Activated CD4-positive, alpha-beta T cell treated with anti-CD3 and anti-CD28 coated beads, Interleukin-2, amount 10 ng/mL, durations not matched to agents 24 days and 14 days (primary cell): ENCODE measurements around the gene IL1RL1. TPM values are rescaled to one million over a fixed set of nuclear protein-coding genes. Genes with fewer than 3 reads are reported as not detected.
"Not testable (repeated sequence)": the region's sequence is repeated elsewhere in the genome, so short reads cannot be mapped to it uniquely, and the experiment has no call there.

Source experiments
- DNase-seq: peaks from one replicate; pipeline ENCODE4 v3.0.0; 2022
- H3K27ac Mint-ChIP-seq: one replicate; pipeline ENCODE4 v1.8.0; 2022; ENCODE audit warnings: mild to moderate bottlenecking, mixed read lengths
- H3K27me3 Mint-ChIP-seq: one replicate; pipeline ENCODE4 v1.8.0; 2022; ENCODE audit warnings: mixed read lengths
- H3K36me3 Mint-ChIP-seq: one replicate; pipeline ENCODE4 v1.8.0; 2022; ENCODE audit warnings: low read depth, mild to moderate bottlenecking, mixed read lengths
- H3K4me1 Mint-ChIP-seq: one replicate; pipeline ENCODE4 v1.8.0; 2021; ENCODE audit warnings: mixed read lengths
- H3K4me3 Mint-ChIP-seq: one replicate; pipeline ENCODE4 v1.8.0; 2022; ENCODE audit warnings: mild to moderate bottlenecking, moderate library complexity, mixed read lengths
- H3K9me3 Mint-ChIP-seq: one replicate; pipeline ENCODE4 v1.8.0; 2021; ENCODE audit warnings: mixed read lengths
- intact Hi-C: fragments of 100-400 bp; cut with micrococcal nuclease; formaldehyde crosslinking; loops from one replicate; pipeline ENCODE4 v1.15.1; 2023
- total RNA-seq: library from RNA; stranded (reverse); gene quantifications from 2 replicates; pipeline ENCODE4 v1.2.3, GENCODE V29; 2022

Gene IL1RL1
- total RNA-seq, 1 donor from 2014 or later, result 0.84 TPM

- H3K9me3 Mint-ChIP-seq, result no peaks in the 10 kb centered on the region
- no peak overlapping the region for H3K4me3 Mint-ChIP-seq
- H3K4me1 Mint-ChIP-seq, result peaks cover 55% of the 10 kb centered on the region
- H3K27me3 Mint-ChIP-seq, result peaks cover 2% of the 10 kb centered on the region
- no peak overlapping the region for H3K27ac Mint-ChIP-seq
- intact Hi-C loops, result loop anchor here (5.0 kb wide), 3 partner anchors 115 to 300 kb away; no protein-coding TSS in a partner anchor
- no peaks in the 10 kb centered on the region for H3K36me3 Mint-ChIP-seq
- DNase-seq, result no peak
Measured at GRCh38 chr2:102302458-102302857, 8.9 kb upstream of the IL1RL1 start.

- Mint-ChIP-seq H3K4me1 (peaks cover 53% of the 10 kb centered on the region), H3K4me3 (no peak overlapping the region), H3K27me3 (peaks cover 2% of the 10 kb centered on the region), H3K9me3 (no peaks in the 10 kb centered on the region), H3K27ac (no peak overlapping the region), H3K36me3 (no peaks in the 10 kb centered on the region)
- intact Hi-C loops, result loop anchor here (5.0 kb wide), 3 partner anchors 114 to 301 kb away; no protein-coding TSS in a partner anchor
- no peak for DNase-seq
Measured at GRCh38 chr2:102303589-102303988, 7.8 kb upstream of the IL1RL1 start.

GRCh38 chr2:102304268-102304667 lies 7.1 kb upstream of the IL1RL1 start:
- Mint-ChIP-seq H3K27ac (peak overlapping the region; percentile 95), H3K9me3 (no peaks in the 10 kb centered on the region), H3K4me1 (peaks cover 47% of the 10 kb centered on the region), H3K27me3 (peaks cover 2% of the 10 kb centered on the region), H3K36me3 (no peaks in the 10 kb centered on the region), H3K4me3 (peak overlapping the region; percentile 70)
- no peak for DNase-seq
- intact Hi-C loops, result loop anchor here (1.0 to 5.0 kb wide), 9 partner anchors 33 to 302 kb away; no protein-coding TSS in a partner anchor

GRCh38 chr2:102304711-102305611 lies 6.4 kb upstream of the IL1RL1 start:
- H3K9me3 Mint-ChIP-seq, result no peaks in the 10 kb centered on the region
- intact Hi-C loops, result loop anchor here (1.0 to 5.0 kb wide), 9 partner anchors 32 to 303 kb away; no protein-coding TSS in a partner anchor
- peak overlapping the region; percentile 70 for H3K4me3 Mint-ChIP-seq
- H3K27me3 Mint-ChIP-seq, result peaks cover 2% of the 10 kb centered on the region
- peaks cover 47% of the 10 kb centered on the region for H3K4me1 Mint-ChIP-seq
- DNase-seq, result peak; percentile 66
- H3K27ac Mint-ChIP-seq, result peak overlapping the region; percentile 95
- H3K36me3 Mint-ChIP-seq, result no peaks in the 10 kb centered on the region

- Mint-ChIP-seq H3K27me3 (no peaks in the 10 kb centered on the region), H3K4me3 (no peak overlapping the region), H3K27ac (peak overlapping the region; percentile 95), H3K9me3 (no peaks in the 10 kb centered on the region), H3K36me3 (no peaks in the 10 kb centered on the region), H3K4me1 (peaks cover 41% of the 10 kb centered on the region)
- no peak for DNase-seq
- intact Hi-C loops, result no loop called here
Measured at GRCh38 chr2:102306125-102306524, 5.2 kb upstream of the IL1RL1 start.

GRCh38 chr2:102313025-102313424 lies 1.7 kb downstream of the IL1RL1 start:
- no peaks in the 10 kb centered on the region for H3K9me3 Mint-ChIP-seq
- H3K27ac Mint-ChIP-seq, result no peak overlapping the region
- no peaks in the 10 kb centered on the region for H3K27me3 Mint-ChIP-seq
- H3K36me3 Mint-ChIP-seq, result no peaks in the 10 kb centered on the region
- no peak overlapping the region for H3K4me3 Mint-ChIP-seq
- intact Hi-C loops, result no loop called here
- H3K4me1 Mint-ChIP-seq, result peaks cover 15% of the 10 kb centered on the region
- DNase-seq, result no peak

- Mint-ChIP-seq H3K9me3 (no peaks in the 10 kb centered on the region), H3K27me3 (no peaks in the 10 kb centered on the region), H3K4me1 (peaks cover 15% of the 10 kb centered on the region), H3K36me3 (no peaks in the 10 kb centered on the region), H3K4me3 (no peak overlapping the region), H3K27ac (no peak overlapping the region)
- DNase-seq, result no peak
- intact Hi-C loops, result no loop called here
Measured at GRCh38 chr2:102313471-102313870, 2.1 kb downstream of the IL1RL1 start.

GRCh38 chr2:102313950-102314349 lies 2.6 kb downstream of the IL1RL1 start:
- Mint-ChIP-seq H3K27ac (no peak overlapping the region), H3K36me3 (no peaks in the 10 kb centered on the region), H3K27me3 (no peaks in the 10 kb centered on the region), H3K4me1 (peaks cover 15% of the 10 kb centered on the region), H3K9me3 (no peaks in the 10 kb centered on the region), H3K4me3 (no peak overlapping the region)
- DNase-seq, result no peak
- intact Hi-C loops, result no loop called here

GRCh38 chr2:102315921-102316320 lies 4.6 kb downstream of the IL1RL1 start:
- H3K4me1 Mint-ChIP-seq, result peaks cover 15% of the 10 kb centered on the region
- H3K4me3 Mint-ChIP-seq, result no peak overlapping the region

GRCh38 chr2:102317715-102318114 lies 6.4 kb downstream of the IL1RL1 start:
- no peaks in the 10 kb centered on the region for H3K36me3 Mint-ChIP-seq
- H3K4me3 Mint-ChIP-seq, result no peak overlapping the region
- intact Hi-C loops, result no loop called here
- no peak for DNase-seq
- H3K9me3 Mint-ChIP-seq, result peaks cover 3% of the 10 kb centered on the region
- no peak overlapping the region for H3K27ac Mint-ChIP-seq
- H3K27me3 Mint-ChIP-seq, result no peaks in the 10 kb centered on the region
- peaks cover 14% of the 10 kb centered on the region for H3K4me1 Mint-ChIP-seq

More at GRCh38 chr2:102315921-102316320, 4.6 kb downstream of the IL1RL1 start:
- H3K9me3 Mint-ChIP-seq, result no peaks in the 10 kb centered on the region
- no peak for DNase-seq
- no peaks in the 10 kb centered on the region for H3K27me3 Mint-ChIP-seq
- no peaks in the 10 kb centered on the region for H3K36me3 Mint-ChIP-seq
- intact Hi-C loops, result no loop called here
- H3K27ac Mint-ChIP-seq, result no peak overlapping the region

- Mint-ChIP-seq H3K27ac (no peak overlapping the region), H3K4me3 (no peak overlapping the region), H3K4me1 (peaks cover 11% of the 10 kb centered on the region), H3K36me3 (no peaks in the 10 kb centered on the region), H3K9me3 (peaks cover 4% of the 10 kb centered on the region), H3K27me3 (no peaks in the 10 kb centered on the region)
- intact Hi-C loops, result no loop called here
- no peak for DNase-seq
Measured at GRCh38 chr2:102318437-102318836, 7.1 kb downstream of the IL1RL1 start.

GRCh38 chr2:102321941-102322719 lies 10.8 kb downstream of the IL1RL1 start:
- intact Hi-C loops, result no loop called here
- no peak for DNase-seq
- Mint-ChIP-seq H3K27me3 (no peaks in the 10 kb centered on the region), H3K4me3 (no peak overlapping the region), H3K4me1 (peaks cover 2% of the 10 kb centered on the region), H3K36me3 (peaks cover 3% of the 10 kb centered on the region), H3K9me3 (peaks cover 7% of the 10 kb centered on the region), H3K27ac (no peak overlapping the region)

- intact Hi-C loops, H3K4me3 Mint-ChIP-seq, H3K27ac Mint-ChIP-seq, H3K27me3 Mint-ChIP-seq, H3K36me3 Mint-ChIP-seq, H3K4me1 Mint-ChIP-seq, DNase-seq: not testable (repeated sequence)
- peaks cover 12% of the 10 kb centered on the region for H3K9me3 Mint-ChIP-seq
Measured at GRCh38 chr2:102324914-102325313, 13.6 kb downstream of the IL1RL1 start.
